Measurements from ENCODE around the gene SCPEP1. TPM values are rescaled to one million over a fixed set of nuclear protein-coding genes. Genes with fewer than 3 reads are reported as not detected.
"Not testable (repeated sequence)": the region's sequence is repeated elsewhere in the genome, so short reads cannot be mapped to it uniquely, and the experiment has no call there.

The SCPEP1 gene
- total RNA-seq, 1 donor from 2014 or later, result 21.6 TPM

- DNase-seq (ENCODE audit: low read depth), result not testable (repeated sequence)
Observed at GRCh38 chr17:56965241-56965640, 12.7 kb upstream of the SCPEP1 start.

- DNase-seq (ENCODE audit: low read depth), result not testable (repeated sequence)
Observed at GRCh38 chr17:56965681-56966080, 12.2 kb upstream of the SCPEP1 start.

GRCh38 chr17:56966338-56966737 is 11.6 kb upstream of the SCPEP1 start:
- no peak for DNase-seq (ENCODE audit: low read depth)

- no peak for DNase-seq (ENCODE audit: low read depth)
Observed at GRCh38 chr17:56970974-56971373, 7.0 kb upstream of the SCPEP1 start.

GRCh38 chr17:56972111-56972730 is 5.7 kb upstream of the SCPEP1 start:
- no peak for DNase-seq (ENCODE audit: low read depth)

- no peak for DNase-seq (ENCODE audit: low read depth)
Observed at GRCh38 chr17:56973520-56973919, 4.4 kb upstream of the SCPEP1 start.

GRCh38 chr17:56974055-56974454 is 3.9 kb upstream of the SCPEP1 start:
- DNase-seq (ENCODE audit: low read depth), result no peak

- no peak for DNase-seq (ENCODE audit: low read depth)
Observed at GRCh38 chr17:56975656-56976055, 2.3 kb upstream of the SCPEP1 start.

GRCh38 chr17:56976941-56977608 is 856 bp upstream of the SCPEP1 start:
- no peak for DNase-seq (ENCODE audit: low read depth)

GRCh38 chr17:56978441-56979090 is 635 bp downstream of the SCPEP1 start:
- no peak for DNase-seq (ENCODE audit: low read depth)

- DNase-seq (ENCODE audit: low read depth), result no peak
Observed at GRCh38 chr17:56979091-56979480, 1.2 kb downstream of the SCPEP1 start.

- DNase-seq (ENCODE audit: low read depth), result not testable (repeated sequence)
Observed at GRCh38 chr17:56980526-56980925, 2.6 kb downstream of the SCPEP1 start.

GRCh38 chr17:56982312-56982711 is 4.4 kb downstream of the SCPEP1 start:
- no peak for DNase-seq (ENCODE audit: low read depth)

GRCh38 chr17:56983366-56983765 is 5.4 kb downstream of the SCPEP1 start:
- DNase-seq (ENCODE audit: low read depth), result no peak

- DNase-seq (ENCODE audit: low read depth), result no peak
Observed at GRCh38 chr17:56985371-56986162, 7.6 kb downstream of the SCPEP1 start.

GRCh38 chr17:56987283-56987834 is 9.4 kb downstream of the SCPEP1 start:
- DNase-seq (ENCODE audit: low read depth), result no peak

GRCh38 chr17:56988901-56989572 is 11.1 kb downstream of the SCPEP1 start:
- DNase-seq (ENCODE audit: low read depth), result no peak

- no peak for DNase-seq (ENCODE audit: low read depth)
Observed at GRCh38 chr17:56992364-56992763, 14.4 kb downstream of the SCPEP1 start.

- no peak for DNase-seq (ENCODE audit: low read depth)
Observed at GRCh38 chr17:56994009-56994792, 16.3 kb downstream of the SCPEP1 start.

GRCh38 chr17:56995766-56996165 is 17.8 kb downstream of the SCPEP1 start:
- DNase-seq (ENCODE audit: low read depth), result no peak

- DNase-seq (ENCODE audit: low read depth), result no peak
Observed at GRCh38 chr17:56997313-56997712, 19.4 kb downstream of the SCPEP1 start.
